ENCODE results near the gene GATAD2A.

GRCh38 chr19:19500975-19501644 lies 95.6 kb downstream of the GATAD2A start:
- TF ChIP-seq MTA3 (IDR thresholded peaks at IDR 0.05; ENCODE audit: borderline replicate concordance, low read length) (no peak), POLR2A (IDR thresholded peaks at IDR 0.05; ENCODE audit: low read depth, low read length) (no peak), RELA (IDR thresholded peaks at IDR 0.05; ENCODE audit: borderline replicate concordance, partially characterized antibody) (no peak), JUNB (IDR thresholded peaks at IDR 0.05) (no peak), ETV6 (conservative IDR thresholded peaks at IDR 0.05 in 1 of 2, IDR thresholded peaks at IDR 0.05 in 1 of 2; ENCODE audit: borderline replicate concordance in 1 of 2, low read depth in 1 of 2) (no peak)
- TF ChIP-seq, protein P1, sequence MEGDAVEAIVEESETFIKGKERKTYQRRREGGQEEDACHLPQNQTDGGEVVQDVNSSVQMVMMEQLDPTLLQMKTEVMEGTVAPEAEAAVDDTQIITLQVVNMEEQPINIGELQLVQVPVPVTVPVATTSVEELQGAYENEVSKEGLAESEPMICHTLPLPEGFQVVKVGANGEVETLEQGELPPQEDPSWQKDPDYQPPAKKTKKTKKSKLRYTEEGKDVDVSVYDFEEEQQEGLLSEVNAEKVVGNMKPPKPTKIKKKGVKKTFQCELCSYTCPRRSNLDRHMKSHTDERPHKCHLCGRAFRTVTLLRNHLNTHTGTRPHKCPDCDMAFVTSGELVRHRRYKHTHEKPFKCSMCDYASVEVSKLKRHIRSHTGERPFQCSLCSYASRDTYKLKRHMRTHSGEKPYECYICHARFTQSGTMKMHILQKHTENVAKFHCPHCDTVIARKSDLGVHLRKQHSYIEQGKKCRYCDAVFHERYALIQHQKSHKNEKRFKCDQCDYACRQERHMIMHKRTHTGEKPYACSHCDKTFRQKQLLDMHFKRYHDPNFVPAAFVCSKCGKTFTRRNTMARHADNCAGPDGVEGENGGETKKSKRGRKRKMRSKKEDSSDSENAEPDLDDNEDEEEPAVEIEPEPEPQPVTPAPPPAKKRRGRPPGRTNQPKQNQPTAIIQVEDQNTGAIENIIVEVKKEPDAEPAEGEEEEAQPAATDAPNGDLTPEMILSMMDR (IDR thresholded peaks at IDR 0.05 in 2 of 3, conservative IDR thresholded peaks at IDR 0.05 in 1 of 3; ENCODE audit: control insufficient read depth in 2 of 3, extremely low read depth in 1 of 3, insufficient read depth in 1 of 3, low read depth in 3 of 3, low read length in 3 of 3): no peak

Data from GM12878 (cell line).